HL-60/S4 treated with phorbol 12-myristate 13-acetate at 8.2 ng/mL for 4 days and 3 days (cell line): ENCODE results near the gene GNA12.

ENCODE experiments used
- in situ Hi-C: fragments of 300-500 bp; cut with MboI; formaldehyde crosslinking; loops from 2 replicates; pipeline ENCODE4 v1.15.0; 2022; ENCODE audit warnings: low sequenced_read_pairs

Gene GNA12

DNA sequence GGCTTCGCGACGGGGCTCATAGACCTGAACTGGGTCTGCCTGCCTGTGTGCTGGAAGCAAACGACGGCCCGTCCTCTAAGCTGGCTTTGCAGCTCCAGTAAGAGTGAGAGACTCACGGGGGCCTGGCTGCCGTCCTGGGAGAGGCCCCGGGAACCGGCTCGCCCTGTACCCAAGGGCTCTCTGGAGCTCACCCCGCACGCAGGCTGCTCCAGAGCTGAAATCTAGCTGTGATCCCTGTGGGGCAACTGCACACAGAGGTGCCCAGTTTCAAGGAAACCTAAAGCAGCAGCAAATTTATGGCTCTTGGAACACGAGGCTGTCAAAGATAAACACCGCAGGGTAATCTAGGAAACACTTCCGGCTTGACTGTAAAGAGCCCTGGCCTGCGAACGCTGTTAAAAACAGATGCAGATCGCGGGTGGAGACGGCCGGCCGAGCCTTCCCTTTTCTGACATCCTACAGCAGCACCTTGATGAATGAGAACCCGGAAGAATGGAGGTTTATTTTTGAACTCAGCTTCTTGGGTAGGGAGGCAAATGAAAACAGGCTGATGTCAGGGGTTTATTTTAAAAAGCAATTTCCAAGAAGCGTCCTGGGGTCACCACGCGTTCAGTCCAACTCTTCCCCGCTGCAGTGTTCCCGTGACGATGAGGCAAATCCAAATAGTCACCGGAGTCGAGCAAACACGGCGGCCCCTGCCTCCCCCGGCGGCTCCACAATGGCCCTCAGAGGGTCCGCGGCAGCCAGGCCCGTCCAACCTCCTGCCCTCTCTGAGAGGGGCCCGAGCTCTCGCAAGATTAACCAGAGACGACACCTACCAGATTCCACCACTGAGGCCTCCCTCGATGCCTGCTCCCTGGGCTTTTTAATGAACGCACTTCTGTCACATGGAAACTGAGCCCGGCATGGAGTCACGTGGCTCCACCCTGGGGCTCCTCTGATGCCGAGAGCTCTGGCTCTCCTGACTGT, 126.5 kb downstream of the GNA12 start:
- in situ Hi-C loops = no loop called here

DNA sequence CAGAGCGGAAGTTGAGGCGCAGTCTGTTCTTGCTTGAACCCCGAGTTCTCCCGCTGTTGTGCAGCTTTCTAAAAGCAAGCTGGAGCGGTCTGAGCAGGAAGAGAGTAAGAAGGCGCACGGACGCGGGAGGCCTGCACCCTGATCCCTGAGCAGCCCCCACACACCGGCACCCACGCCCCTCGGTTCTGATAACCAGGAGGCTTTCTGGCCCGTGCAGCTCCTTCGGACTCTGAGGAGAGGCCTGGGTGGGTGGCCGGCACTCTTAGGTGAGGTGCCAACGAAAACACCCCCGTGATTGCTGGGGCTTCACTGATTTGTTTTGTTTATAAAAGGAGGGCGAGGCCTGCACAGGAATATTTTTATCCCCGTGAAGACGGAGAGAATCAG, 127.2 kb downstream of the GNA12 start:
- in situ Hi-C loops = no loop called here

DNA sequence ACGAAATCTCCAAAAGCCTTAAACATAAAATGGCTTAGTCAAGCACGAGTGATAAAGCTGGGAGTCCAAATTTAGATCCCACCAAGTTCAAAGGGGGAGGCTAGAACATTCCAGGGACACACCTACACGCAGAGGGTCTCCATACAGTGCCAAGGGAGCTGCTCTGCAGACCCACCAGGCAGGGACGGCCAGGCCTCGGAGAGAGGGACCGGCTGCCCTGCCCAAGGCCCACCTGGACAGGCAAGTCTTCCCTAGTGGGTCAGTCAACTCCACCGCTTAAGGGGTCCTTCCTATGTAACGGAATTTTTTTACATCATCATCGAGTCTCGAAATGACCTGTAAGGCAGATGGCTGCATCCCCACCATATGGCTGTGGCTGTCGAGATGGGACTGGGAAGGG, 127.6 kb downstream of the GNA12 start:
- in situ Hi-C loops = no loop called here

DNA sequence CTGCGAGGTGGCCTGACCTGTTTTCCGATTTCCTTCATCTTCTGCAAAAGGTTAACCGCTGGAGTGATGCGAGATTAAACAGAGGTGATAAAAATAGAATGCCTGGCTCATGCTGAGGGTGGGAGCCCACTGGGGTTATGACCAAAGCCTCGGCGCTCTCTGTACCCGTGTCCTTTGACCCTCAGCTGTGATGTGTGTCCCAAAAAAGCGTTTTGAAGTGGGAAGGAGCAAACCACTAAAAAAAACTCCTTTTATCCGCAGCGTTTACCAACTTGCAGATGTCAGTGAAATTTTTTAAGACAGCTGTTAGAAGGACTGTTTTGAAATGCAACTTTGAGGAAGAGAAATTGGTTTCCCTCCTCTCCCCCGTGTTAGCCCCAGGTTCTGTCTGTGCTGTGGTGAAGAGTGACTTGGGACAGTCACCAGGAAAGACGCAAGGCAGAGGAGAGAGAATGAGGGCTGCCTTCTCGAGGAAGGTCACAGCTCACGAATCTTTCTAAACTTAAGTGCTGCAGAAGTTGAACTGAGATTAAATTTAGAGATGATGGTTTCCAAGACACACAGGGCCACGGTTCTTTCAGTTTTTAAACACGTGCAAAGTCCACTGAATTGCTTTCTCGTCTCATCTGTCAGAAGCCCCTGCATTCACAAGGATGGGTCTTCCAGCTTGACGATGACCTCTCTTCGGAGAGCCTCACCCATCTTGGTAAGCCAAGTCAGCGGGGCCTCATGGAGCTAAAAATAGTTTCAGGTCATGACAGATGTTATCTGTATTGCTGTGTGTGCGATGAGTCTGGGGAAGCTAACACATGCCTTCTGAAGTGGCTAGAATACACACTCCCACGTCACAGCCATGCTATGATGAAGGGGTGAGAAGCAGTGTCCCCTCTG, 128.5 kb downstream of the GNA12 start:
- in situ Hi-C loops = no loop called here

DNA sequence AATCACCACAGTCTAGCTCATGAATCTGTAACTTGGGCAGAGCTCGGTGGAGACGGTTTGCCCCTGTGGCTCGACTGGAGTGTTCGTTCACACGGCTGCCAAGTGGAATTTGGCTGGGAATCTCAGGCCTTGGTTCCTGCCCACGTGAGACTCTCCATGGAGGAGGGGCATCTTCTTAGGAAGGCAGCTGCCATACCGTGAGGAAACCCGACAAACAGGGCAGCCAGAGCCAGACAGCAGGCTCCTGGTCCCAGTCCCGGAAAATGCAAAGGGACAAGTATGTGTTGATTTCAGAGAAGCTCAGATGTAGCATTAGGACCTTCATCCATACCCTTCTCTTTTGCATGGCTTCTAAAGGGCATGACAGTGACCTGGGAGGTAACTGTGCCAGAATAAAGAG, 129.5 kb downstream of the GNA12 start:
- in situ Hi-C loops = no loop called here

DNA sequence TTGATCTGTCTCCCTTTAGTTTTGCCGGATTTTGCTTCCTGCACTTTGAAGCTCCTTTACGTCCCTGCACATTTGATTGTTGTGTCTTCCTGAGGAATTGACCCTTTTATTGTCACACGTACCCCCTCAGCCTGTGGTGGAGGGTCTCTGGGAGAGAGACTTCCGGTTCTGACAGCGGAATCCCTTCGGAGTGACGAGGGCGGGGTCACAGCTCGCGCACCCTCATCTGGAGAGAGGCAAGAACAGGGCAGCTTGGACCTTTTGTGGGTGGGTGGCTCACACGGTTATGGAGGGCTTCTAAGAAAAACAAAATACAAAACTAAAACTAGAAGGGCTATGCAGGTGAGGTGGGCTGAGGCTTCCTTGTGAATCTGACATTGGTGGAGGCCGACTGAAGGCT, 130.1 kb downstream of the GNA12 start:
- in situ Hi-C loops = no loop called here

DNA sequence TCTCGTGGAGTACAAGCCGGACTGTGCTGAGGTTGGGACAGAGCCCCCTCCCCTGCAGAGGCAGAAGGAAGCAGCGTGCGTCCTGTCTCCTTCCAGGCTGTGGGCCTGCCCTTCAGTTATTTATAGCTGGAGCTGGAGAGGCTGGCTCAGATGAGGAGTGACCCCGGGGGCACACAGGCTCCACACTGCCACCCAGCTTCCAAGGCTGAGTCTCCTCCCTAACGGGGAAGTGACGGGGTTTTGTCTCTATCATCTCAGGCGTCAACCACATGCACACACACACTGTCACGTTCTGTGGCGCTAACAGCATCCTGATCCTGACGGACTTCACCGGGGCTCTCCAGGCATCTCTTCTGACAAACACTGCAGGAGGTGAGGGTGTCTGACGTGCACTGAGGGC, 130.7 kb downstream of the GNA12 start:
- in situ Hi-C loops = no loop called here

DNA sequence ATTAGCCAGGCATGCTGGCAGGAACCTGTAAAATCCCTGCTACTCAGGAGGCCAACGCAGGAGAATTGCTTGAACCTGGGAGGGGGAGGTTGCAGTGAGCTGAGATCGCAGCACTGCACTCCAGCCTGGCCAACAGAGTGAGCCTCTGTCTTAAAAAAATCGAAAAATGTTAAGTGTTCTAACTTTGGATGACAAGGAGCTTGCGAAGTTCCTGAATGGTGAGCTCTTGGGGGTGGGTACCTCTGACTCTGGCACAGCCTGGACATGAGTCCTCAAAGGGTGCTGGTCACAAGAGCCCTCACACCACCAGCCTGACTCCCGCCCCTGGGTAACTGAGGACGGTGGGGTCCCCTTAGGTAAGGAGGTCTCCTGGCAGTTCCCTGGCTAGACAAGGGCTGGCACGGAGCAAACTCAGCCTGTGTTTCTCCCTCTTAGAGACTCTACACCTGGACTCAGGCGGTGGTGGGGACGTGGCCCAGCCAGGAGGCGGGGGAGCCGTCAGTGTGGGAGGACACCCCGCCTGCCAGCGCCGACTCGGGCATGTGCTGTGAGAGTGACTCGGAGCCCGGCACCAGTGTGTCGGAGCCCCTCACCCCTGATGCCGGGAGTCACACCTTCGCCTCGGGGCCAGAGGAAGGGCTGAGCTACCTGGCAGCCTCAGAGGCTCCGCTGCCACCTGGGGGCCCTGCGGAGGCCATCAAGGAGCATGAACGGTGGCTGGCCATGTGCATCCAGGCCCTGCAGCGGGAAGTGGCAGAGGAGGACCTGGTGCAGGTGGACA, 132.0 kb downstream of the GNA12 start:
- in situ Hi-C loops = no loop called here

DNA sequence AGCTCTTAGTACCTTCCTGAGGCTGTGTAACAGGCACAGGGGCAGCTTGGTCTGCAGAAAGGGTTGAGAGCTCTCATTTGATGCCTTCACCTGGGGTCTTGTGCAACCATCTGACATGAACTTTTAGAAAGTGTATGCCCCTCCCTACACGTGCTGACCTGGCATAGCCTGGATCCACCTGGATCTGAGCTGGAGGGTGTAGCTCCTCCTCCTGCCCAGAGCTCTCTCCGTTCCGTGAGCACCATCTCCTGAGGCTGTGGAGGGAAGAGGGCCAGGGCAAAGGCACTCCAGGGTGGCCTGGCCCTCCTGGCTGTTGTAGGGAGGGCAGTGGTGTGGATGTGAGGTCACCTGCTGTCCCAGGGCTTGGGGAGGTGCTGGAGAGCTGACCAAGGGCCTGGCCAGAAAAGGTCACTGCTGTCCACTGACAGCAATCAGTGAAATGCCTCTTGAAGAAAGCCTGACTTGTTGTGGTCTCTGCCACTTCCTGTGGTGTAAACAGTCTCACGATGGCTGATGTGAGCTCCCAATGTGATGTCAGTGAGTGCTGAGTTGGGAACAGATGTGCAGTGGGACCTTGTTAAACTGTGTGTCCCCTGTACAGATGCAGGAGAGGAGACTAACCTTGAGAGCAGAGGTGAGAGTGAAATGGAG, 133.1 kb downstream of the GNA12 start:
- in situ Hi-C loops = no loop called here

DNA sequence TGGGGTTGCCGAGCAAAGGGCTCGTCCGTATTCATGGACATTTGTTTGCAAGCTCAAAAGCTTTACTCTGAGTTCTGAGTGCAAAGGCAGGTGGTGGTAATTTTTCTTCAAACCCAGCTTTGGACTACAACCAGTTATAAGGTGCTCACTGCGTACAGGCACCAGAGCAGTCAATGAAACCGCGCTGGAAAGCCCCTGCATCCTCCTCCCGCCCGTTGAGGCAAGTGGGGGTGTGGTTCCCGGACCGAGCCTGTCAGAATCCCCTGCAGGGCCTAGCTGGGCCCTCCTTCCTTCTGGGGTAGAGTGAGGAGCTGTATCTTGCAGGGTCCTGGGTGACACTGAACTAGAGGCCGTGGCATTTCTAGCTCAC, 133.8 kb downstream of the GNA12 start:
- in situ Hi-C loops = no loop called here

DNA sequence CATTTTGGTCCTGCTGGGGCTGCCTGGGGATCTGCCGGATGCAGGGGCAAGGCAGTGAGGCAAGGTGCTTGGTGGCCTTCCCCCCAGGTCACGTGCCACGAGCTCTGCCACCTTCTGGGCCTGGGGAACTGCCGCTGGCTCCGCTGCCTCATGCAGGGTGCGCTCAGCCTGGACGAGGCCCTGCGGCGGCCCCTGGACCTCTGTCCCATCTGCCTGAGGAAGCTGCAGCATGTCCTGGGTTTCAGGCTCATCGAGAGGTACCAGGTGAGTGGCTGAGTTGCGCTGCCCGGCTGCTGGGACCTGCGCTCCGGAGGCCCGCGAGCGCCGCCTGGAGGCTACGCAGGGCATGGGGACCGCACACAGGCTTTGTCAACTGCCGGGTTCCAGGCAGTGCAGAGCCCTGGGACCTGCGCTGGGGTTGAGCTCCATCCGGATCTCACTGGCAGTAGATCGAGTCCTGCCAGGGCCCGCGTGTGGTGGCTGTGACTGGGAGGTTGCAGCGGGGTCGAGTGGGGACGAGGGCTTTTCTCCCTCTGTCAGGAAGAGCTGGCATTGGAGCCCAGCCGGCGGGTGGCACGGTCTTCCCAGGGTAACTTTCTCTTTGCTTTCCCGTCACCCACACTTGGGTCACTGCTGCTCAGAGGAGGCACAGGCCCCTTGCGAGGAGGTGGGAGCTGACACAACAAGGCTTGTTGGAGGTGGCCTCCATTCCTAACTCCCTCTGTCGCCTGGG, 134.4 kb downstream of the GNA12 start:
- in situ Hi-C loops = no loop called here

DNA sequence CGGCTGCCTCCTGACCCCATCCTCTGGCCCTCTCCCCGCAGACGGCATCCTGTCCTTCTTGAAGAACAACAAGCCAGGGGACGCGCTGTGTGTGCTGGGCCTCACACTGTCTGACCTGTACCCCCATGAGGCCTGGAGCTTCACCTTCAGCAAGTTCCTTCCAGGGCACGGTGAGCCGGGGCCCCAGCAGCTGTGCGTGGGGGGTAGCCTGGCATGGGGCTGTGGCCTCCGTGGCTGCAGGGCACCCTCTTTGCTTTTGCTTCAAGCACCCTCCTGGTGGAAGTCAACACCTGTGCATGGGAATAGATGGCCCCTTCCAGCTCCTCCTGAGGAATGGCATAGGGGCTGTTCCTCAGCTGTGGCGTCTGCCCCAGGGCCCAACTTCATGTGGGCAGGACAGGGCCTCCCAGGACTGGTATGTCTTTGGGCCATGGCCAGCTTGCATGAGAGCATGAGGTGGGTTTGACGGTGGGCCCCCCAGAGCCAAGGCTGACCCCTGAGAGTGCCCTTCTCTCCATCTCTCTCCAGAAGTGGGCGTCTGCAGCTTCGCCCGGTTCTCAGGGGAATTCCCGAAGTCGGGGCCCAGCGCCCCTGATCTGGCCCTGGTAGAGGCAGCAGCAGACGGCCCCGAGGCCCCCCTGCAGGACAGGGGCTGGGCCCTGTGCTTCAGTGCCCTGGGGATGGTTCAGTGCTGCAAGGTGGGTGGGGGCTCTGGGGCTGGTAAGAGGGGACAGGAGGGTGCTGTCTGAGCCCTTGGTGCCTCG, 135.4 kb downstream of the GNA12 start:
- in situ Hi-C loops = no loop called here

DNA sequence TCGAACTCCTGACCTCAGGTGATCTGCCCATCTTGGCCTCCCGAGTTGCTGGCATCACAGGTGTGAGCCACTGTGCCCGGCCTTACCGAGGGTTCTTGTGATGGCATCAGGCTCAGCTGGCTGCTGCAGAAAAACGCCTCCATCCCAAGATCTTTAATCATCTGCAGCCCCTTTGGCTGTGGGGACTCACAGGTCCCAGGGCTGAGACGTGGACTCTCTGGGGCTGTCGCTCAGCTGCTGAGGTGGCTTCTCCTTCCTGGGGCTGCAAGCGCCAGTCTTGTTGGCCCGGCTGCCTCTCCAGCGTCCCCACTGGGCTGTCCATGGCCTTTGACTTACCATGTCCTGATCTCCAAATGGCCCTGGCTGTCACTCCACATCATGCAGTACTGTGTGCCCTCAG, 136.1 kb downstream of the GNA12 start:
- in situ Hi-C loops = no loop called here

DNA sequence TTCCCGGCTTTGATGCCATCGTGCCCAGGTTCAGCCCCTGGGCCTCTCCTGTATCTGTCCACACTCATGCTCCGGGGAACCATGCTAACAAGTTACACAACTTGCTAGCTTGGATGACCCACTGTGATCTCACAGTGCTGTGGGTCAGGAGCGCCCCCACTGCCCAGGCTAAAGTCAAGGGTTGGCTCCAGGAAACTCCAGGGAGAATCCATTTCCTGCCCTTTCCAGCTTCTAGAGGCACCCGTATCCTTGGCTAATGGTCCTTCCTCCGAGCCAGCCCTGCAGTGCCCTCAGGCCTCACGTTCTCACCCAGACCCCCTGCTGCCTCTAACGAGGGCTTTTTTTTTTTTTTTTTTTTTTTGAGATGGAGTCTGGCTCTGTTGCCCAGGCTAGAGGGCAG, 136.6 kb downstream of the GNA12 start:
- in situ Hi-C loops = no loop called here

DNA sequence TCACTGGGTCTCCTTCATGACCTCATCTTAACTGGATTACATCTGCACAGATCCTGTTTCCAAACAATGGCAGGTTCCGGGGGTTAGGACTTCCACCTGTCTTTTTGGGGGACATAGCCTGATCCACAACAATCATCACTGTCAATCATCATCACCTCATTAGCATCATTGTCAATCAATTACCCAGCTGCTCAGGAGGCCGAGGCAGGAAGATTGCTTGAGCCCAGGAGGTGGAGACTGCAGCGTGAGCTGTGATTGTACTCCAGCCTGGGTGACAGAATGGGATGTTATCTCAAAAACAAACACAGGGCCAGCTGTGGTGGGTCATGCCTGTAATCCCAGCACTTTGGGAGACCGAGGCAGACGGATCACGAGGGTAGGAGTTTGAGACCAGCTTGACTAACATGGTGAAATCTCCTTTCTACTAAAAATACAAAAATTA, 137.4 kb downstream of the GNA12 start:
- in situ Hi-C loops = no loop called here

DNA sequence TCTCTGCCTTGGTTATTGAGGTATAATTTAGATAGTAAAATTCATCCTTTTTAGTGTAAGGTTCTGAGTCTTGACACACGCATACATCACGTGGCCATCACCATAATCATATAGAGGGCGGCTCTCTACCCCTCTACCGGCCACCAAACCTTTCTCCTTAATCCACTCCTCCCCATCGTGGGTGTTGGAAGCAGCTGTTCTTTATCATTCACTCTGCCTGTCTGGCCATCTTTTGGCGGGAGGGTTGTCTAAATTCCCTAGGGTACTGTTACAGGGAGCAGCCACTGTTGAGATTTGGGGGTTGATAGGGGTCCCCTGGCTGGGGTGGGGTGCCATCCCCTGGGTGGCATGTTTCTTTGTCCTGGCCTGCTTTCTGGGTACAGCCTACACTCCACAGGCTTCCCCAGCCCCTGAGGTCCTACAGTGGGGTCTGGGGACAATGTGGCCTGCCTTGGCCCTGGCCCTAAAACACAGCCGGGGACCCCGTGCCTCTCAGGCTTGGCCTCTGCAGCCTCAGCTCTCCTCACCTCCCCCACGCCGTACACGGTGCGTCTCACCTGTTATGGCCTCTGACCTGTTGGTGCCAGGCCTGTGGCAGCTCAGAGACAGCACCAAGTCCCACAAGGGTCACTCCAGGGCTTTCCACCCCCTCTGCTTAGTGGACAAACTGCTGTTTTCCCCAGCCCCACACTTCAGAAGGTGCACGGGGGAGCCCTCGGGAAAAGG, 138.6 kb downstream of the GNA12 start:
- in situ Hi-C loops = no loop called here

DNA sequence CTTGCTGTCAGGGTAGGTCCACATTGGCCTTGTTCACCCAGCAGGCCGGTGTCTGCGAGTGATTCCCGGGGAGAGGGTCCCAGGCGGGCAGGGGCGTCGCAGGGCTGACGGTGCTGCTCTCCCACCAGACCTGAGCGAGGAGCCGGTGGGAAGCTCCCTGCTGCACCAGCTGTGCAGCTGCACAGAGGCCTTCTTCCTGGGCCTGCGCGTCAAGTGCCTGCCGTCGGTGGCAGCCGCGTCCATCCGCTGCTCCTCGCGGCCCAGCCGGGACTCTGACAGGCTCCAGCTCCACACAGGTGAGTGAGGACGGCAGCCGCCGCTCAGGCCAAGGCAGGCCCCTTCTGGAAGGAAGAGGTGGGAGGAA, 141.5 kb downstream of the GNA12 start:
- in situ Hi-C loops = no loop called here

DNA sequence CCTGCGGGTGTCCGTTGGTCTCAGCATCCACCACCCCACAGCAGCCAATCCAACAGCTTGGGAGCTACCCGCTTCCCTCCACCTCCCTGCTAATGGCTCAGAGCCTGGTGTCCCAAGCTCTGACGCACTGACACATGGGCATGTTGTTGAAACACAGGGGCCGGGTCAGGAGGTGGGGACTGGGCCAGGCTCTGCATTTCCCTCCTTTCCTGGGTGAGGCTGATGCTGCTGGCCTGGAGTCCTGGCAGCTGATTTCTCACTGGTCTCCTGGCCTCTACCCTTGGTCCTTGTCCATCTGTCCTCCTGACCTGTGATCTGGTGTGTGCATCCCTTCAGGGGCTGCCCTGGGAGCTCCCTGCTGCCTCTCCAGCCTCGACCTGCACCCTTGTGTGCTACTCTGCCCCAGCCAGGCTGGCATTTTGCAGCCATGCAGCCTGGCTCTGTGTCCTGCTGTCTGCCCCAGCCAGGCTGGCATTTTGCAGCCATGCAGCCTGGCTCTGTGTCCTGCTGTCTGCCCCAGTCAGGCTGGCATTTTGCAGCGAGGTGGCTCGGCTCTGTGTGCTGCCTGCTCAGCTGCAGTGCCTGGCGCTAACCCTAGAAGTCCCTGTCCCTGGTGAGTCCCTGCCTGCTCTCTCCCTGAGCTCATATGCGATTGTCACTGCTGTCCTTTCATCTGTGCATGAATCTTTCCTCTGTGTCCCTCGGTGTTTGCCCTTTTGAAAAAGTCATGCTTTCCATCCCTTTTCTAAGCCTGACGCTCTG, 142.1 kb downstream of the GNA12 start:
- in situ Hi-C loops = no loop called here
